PC-3 (cell line): Measurements from ENCODE around the gene OR52E2.

Source experiments
- EZH2 ChIP-seq: fragments of 300-600 bp; sonication (generic); IDR thresholded peaks from one replicate; pipeline ENCODE4 v1.6.1; 2017; ENCODE audit warnings: antibody characterized with exemption, mild to moderate bottlenecking, low read length; ENCODE audit not compliant: unreplicated experiment
- TF ChIP-seq, protein P1 (sequence below): fragments of 300-600 bp; sonication (generic); conservative IDR thresholded peaks from 2 replicates; pipeline ENCODE4 v1.5.1; 2017; ENCODE audit warnings: antibody characterized with exemption, low read depth, mild to moderate bottlenecking, low read length

DNA sequence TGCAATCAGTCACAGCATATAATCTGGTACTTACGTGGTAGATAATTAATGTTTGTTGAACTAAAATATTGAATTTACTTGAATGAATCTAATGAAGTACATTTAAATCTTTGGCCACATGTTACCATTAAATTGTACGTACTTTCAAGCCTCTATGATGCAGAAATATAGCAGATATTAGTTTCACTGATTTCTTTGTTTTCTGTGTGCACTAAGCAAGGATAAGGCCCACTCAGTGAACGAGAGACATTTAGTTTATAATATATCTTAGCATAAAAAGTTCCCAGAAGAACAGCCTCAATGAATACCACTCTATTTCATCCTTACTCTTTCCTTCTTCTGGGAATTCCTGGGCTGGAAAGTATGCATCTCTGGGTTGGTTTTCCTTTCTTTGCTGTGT lies 9.8 kb upstream of the OR52E2 start, which contains the start of gene OR52E1:
- TF ChIP-seq, protein P1, sequence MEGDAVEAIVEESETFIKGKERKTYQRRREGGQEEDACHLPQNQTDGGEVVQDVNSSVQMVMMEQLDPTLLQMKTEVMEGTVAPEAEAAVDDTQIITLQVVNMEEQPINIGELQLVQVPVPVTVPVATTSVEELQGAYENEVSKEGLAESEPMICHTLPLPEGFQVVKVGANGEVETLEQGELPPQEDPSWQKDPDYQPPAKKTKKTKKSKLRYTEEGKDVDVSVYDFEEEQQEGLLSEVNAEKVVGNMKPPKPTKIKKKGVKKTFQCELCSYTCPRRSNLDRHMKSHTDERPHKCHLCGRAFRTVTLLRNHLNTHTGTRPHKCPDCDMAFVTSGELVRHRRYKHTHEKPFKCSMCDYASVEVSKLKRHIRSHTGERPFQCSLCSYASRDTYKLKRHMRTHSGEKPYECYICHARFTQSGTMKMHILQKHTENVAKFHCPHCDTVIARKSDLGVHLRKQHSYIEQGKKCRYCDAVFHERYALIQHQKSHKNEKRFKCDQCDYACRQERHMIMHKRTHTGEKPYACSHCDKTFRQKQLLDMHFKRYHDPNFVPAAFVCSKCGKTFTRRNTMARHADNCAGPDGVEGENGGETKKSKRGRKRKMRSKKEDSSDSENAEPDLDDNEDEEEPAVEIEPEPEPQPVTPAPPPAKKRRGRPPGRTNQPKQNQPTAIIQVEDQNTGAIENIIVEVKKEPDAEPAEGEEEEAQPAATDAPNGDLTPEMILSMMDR: no peak
- no peak for TF ChIP-seq EZH2
